22Rv1 (cell line): ENCODE measurements around the gene LEFTY2.

Source experiments
- CTCF ChIP-seq: fragments of 450-650 bp; IDR thresholded peaks from 2 replicates; pipeline ENCODE4 v1.5.1; 2017; ENCODE audit warnings: mild to moderate bottlenecking
- ZFX ChIP-seq: fragments of 450-650 bp; IDR thresholded peaks from 2 replicates; pipeline ENCODE4 v1.6.1; 2017; ENCODE audit warnings: antibody characterized with exemption, borderline replicate concordance

GRCh38 chr1:225965231-225965630 is 24.2 kb upstream of the LEFTY2 start:
- TF ChIP-seq CTCF (no peak), ZFX (no peak)
